Fibroblast of skin of left biceps (primary cell): ENCODE data around the gene KRCC1.

Experiments
- DNase-seq, 2 experiments: peaks; one replicate each; pipeline ENCODE4 v3.0.0-alpha.2; 2013; ENCODE audit warnings: low read depth in 2 of 2

Gene KRCC1

GRCh38 chr2:88055371-88056128, at the start of gene KRCC1:
Gene KRCC1 (minus strand): TSS chr2:88055783. CDS start chr2:88028563, 27,220 bp downstream.
- DNase-seq, result peak; percentile 85 to 86

GRCh38 chr2:88100489-88100858, 44.9 kb upstream of the KRCC1 start:
- DNase-seq, result no peak

- no peak for DNase-seq
These were observed 44.4 kb upstream of the KRCC1 start for GRCh38 chr2:88099798-88100488.

GRCh38 chr2:88098558-88098900, 42.9 kb upstream of the KRCC1 start:
- no peak for DNase-seq

- no peak for DNase-seq
These were observed 42.4 kb upstream of the KRCC1 start for GRCh38 chr2:88097891-88098557.

- no peak for DNase-seq
These were observed 41.6 kb upstream of the KRCC1 start for GRCh38 chr2:88097192-88097591.

- DNase-seq, result no peak
These were observed 41.1 kb upstream of the KRCC1 start for GRCh38 chr2:88096708-88097107.

GRCh38 chr2:88095022-88095421, 39.4 kb upstream of the KRCC1 start:
- no peak for DNase-seq

- DNase-seq, result no peak
These were observed 37.2 kb upstream of the KRCC1 start for GRCh38 chr2:88092773-88093172.

GRCh38 chr2:88091943-88092342, 36.4 kb upstream of the KRCC1 start:
- DNase-seq, result no peak

GRCh38 chr2:88090446-88091283, 35.1 kb upstream of the KRCC1 start:
- DNase-seq, result no peak

- DNase-seq, result no peak
These were observed 33.4 kb upstream of the KRCC1 start for GRCh38 chr2:88088999-88089398.

- DNase-seq, result no peak
These were observed 32.2 kb upstream of the KRCC1 start for GRCh38 chr2:88087763-88088162.

GRCh38 chr2:88087073-88087472, 31.5 kb upstream of the KRCC1 start:
- DNase-seq, result no peak

GRCh38 chr2:88086401-88086800, 30.8 kb upstream of the KRCC1 start:
- DNase-seq, result no peak

GRCh38 chr2:88085602-88086001, 30.0 kb upstream of the KRCC1 start:
- no peak for DNase-seq

- DNase-seq, result no peak
These were observed 29.5 kb upstream of the KRCC1 start for GRCh38 chr2:88085099-88085498.

- no peak for DNase-seq
These were observed 27.2 kb upstream of the KRCC1 start for GRCh38 chr2:88082781-88083180.

GRCh38 chr2:88081924-88082608, 26.5 kb upstream of the KRCC1 start:
- no peak for DNase-seq

- DNase-seq, result no peak
These were observed 25.0 kb upstream of the KRCC1 start for GRCh38 chr2:88080545-88080944.

GRCh38 chr2:88078643-88079172, 23.1 kb upstream of the KRCC1 start:
- no peak for DNase-seq
